Measurements from ENCODE around the gene ANAPC16. TPM values are rescaled to one million over a fixed set of nuclear protein-coding genes. Genes with fewer than 3 reads are reported as not detected.

Gene ANAPC16
- total RNA-seq = 84.4 and 88.0 TPM in 2 replicates

DNA sequence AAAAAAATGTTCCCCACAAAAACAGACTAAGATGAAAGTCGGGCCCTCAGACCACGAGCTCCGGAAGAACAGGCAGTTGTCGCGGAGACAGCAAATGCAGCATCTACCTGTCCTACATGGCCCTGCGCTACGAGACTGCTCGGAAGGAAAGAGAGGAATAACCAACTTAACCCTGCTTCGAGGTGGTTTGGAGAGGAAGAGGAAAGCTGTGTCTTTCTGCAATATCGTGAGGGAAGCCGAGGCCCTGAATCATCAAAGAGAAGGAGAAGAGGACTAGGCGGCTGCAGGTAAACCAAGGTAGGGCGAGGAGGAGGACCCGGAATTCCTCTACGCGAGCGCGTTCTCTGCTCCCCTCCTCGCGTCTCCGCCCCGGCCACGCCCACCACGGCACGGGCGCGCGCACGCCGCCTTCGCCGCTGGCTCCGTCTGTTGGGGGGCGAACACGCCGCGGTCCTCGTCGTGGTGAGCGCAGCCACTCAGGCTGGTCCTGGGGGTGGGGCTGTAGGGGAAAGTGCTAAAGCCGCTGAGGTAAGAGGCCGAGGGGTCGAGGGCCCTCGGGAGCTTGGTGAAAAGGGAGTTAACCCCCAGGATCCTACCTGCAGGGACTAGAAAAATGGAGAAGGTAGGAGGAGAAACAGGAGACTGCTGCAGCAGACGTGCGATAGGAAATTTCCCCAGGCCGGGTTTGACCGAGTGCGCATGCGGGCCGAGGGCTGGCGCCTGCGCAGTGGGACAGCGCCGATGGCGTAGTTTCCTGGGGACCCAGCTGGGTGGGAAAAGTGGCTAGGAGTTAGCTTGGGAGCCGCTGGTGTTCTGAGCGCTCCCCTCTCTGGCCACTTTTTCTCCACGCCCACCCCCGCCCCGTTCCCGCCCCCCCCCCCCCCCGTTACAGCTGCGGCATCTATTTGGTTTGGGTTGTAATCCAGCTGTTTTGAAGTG lies at the start of gene ANAPC16, which contains the start of gene ASCC1:
TSS of gene ANAPC16 (plus strand) at position 402 of the 939 bp plus-strand sequence. CDS start 7,903 bp downstream, outside the sequence.
TSS of gene ASCC1 (minus strand) at position 666 of the 939 bp plus-strand sequence. CDS start 2,978 bp downstream, outside the sequence.
- intact Hi-C loops (cut with micrococcal nuclease) = loop anchor here (1.0 to 10.0 kb wide), 13 partner anchors 32 to 1031 kb away; partner anchors contain the start of genes DDIT4, DNAJC9, ECD and FAM149B1

- intact Hi-C loops (cut with micrococcal nuclease) = no loop called here
Measured at GRCh38 chr10:72167118-72167517, 48.7 kb upstream of the ANAPC16 start.

- intact Hi-C loops (cut with micrococcal nuclease) = loop anchor here (5.0 kb wide), 1 partner anchor 47 kb away; the partner anchor contains the start of genes ANAPC16 and ASCC1
Measured at GRCh38 chr10:72170263-72170662, 45.5 kb upstream of the ANAPC16 start.

DNA sequence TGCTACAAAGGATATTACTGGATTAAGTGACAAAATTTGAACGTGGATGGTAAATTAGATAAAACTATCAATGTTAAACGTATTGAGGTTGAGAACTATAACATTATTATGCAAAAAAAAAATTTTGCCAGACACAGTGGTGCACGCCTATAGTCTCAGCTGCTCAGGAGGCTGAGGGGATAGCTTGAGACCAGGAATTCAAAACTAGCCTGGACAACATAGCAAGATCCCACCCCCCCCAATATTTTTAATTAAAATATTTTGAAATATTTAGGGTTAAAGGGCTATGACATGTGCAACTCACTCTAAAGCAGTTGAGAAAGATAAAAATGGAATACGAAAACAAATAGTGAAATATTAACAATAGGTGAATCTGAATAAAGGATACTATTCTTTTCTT lies 45.1 kb upstream of the ANAPC16 start:
- intact Hi-C loops (cut with micrococcal nuclease) = loop anchor here (5.0 kb wide), 1 partner anchor 47 kb away; the partner anchor contains the start of genes ANAPC16 and ASCC1

GRCh38 chr10:72171175-72171630 lies 44.6 kb upstream of the ANAPC16 start:
- intact Hi-C loops (cut with micrococcal nuclease) = loop anchor here (5.0 kb wide), 1 partner anchor 46 kb away; the partner anchor contains the start of genes ANAPC16 and ASCC1

DNA sequence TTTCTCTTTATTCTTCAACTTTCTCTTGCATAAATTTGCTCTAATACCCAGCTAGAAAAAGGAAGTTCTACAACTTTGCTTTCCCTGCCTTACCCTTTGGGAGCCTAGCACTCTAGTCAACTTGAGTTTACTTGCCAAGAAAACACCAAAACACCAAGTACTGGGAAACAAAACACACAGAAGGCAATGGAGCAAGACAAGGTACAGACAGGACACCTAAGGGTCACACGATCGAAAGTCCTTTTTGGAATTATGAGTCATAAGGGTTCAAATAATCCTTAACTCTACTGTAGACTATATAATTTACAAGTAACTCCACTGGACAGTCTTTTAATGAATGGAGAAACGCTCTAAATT lies 42.6 kb upstream of the ANAPC16 start:
- intact Hi-C loops (cut with micrococcal nuclease) = loop anchor here (5.0 kb wide), 1 partner anchor 44 kb away; the partner anchor contains the start of genes ANAPC16 and ASCC1

GRCh38 chr10:72173619-72174296 lies 42.1 kb upstream of the ANAPC16 start:
- intact Hi-C loops (cut with micrococcal nuclease) = loop anchor here (5.0 kb wide), 1 partner anchor 44 kb away; the partner anchor contains the start of genes ANAPC16 and ASCC1

GRCh38 chr10:72174297-72174662 lies 41.5 kb upstream of the ANAPC16 start:
- intact Hi-C loops (cut with micrococcal nuclease) = loop anchor here (5.0 kb wide), 1 partner anchor 43 kb away; the partner anchor contains the start of genes ANAPC16 and ASCC1

GRCh38 chr10:72175149-72175548 lies 40.7 kb upstream of the ANAPC16 start:
- intact Hi-C loops (cut with micrococcal nuclease) = no loop called here

DNA sequence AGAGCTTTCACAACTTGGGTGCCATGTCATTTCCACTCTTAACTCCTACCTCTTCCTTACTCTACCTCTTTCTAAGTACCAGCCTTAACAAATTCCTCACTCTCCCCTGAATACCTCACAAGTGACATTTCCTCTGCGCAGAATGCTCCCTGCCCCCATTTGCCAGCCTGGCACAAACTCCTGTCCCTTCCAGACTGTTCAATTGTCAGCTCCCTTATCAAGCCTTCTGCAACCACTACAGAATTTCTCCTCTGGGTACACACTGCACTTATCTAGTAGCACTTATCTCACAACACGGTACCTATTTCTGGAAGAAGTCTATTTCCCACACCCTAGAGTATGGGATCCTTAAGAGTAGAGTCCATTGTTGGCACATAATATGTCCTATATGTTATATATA lies 39.1 kb upstream of the ANAPC16 start:
- intact Hi-C loops (cut with micrococcal nuclease) = no loop called here

- intact Hi-C loops (cut with micrococcal nuclease) = no loop called here
Measured at GRCh38 chr10:72177454-72177853, 38.4 kb upstream of the ANAPC16 start.

DNA sequence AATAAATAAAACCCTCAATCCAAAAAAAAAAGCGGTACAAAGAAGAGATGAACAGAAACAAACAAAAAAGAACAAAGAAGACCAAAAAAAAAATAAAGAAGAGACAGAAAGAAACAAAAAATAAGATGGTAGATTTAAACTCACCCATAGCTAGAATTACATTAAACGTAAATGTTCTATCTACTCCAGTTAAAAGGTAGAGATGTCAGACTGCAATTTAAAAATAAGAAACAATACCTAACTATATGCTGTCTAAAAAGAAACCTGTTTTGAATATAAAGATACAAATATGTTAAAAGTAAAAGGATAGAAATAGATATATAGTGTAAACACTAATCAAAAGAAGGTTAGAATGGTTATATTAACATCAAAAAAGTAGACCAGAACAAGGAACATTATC lies 31.7 kb upstream of the ANAPC16 start:
- intact Hi-C loops (cut with micrococcal nuclease) = no loop called here

GRCh38 chr10:72186258-72186981 lies 29.4 kb upstream of the ANAPC16 start:
- intact Hi-C loops (cut with micrococcal nuclease) = no loop called here

GRCh38 chr10:72186982-72187330 lies 28.9 kb upstream of the ANAPC16 start:
- intact Hi-C loops (cut with micrococcal nuclease) = no loop called here

DNA sequence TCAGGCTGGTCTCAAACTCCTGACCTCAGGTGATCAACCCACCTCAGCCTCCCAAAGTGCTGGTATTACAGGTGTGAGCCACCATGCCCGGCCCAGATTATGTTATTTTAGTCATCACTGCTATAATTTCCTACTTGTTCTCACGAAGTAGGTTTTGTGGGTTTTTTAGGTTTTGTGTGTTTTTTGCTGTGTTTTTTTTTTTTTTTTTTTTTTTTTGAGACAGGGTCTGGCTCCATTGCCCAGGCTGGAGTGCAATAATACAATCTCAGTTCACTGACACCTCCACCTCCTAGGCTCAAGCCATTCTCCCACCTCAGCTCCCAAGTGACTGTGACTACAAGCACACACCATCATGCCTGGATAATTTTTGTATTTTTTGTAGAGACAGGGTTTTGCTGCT lies 20.9 kb upstream of the ANAPC16 start:
- intact Hi-C loops (cut with micrococcal nuclease) = no loop called here

GRCh38 chr10:72200883-72201282 lies 14.9 kb upstream of the ANAPC16 start:
- intact Hi-C loops (cut with micrococcal nuclease) = no loop called here

DNA sequence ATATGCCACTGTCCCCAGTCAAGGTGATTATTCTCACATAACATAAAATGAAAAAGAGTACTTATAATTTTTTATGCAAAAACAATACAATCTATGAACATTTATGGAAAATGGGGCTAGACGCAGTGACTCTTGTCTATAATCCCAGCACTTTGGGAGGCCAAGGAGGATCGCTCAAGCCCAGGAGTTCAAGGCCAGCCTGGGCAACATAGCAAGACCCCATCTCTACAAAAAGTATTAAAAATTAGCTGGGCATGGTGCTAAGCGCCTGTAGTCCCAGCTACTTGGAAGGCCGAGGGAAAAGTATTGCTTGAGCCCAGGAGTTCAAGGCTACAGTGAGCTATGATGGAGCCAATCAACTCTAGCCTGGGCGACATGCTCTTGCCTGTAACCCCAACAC lies 14.5 kb upstream of the ANAPC16 start:
- intact Hi-C loops (cut with micrococcal nuclease) = no loop called here

DNA sequence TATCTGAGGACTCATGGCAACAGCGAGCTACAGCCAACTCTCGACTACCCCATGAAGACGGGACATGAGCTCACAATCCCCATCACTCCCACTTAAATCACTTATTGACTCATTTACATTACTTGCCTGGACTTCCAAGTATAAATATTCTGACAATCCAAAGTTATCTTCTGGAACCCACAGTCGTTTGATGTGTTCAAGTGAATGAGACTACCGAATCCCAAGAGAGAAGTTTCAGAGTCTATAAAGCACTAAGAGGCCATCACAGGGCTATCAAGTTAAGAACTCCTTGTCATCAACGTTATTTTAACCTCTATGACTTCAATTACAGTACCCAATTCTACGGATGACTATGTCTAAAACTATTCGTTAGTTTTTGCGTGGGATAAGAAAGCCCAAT lies 11.5 kb upstream of the ANAPC16 start:
- intact Hi-C loops (cut with micrococcal nuclease) = no loop called here

DNA sequence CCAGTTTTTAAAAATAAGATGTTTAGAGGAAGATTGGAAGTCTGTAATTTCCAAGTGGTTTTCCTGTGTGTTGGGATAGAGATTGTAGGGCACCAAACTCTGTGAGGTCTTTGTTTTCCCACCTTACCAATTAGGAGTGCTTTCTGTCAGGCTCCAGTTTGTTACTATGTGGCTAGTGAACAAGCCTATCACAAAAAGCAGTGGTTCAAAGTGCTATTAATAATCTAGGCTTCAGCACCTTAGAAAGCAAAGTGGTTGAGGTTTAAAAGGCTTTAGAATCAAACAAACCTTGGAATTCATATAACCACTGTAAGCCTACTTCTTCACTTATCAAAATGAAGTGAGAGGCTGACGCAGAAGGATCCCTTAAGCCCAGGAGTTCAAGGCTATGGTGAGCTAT lies 11.1 kb upstream of the ANAPC16 start:
- intact Hi-C loops (cut with micrococcal nuclease) = no loop called here

GRCh38 chr10:72206511-72207229 lies 9.1 kb upstream of the ANAPC16 start:
- intact Hi-C loops (cut with micrococcal nuclease) = no loop called here

Measured in T-helper 1 cell treated with Interleukin-12 subunit alpha and Interleukin-12 subunit beta and Interleukin-4 antibody, amounts not matched to agents 30 ng/mL and 1 ng/mL, for 36 hours (primary cell).